ENCODE data around the gene GRAMD1C.

GRAMD1C gene

DNA sequence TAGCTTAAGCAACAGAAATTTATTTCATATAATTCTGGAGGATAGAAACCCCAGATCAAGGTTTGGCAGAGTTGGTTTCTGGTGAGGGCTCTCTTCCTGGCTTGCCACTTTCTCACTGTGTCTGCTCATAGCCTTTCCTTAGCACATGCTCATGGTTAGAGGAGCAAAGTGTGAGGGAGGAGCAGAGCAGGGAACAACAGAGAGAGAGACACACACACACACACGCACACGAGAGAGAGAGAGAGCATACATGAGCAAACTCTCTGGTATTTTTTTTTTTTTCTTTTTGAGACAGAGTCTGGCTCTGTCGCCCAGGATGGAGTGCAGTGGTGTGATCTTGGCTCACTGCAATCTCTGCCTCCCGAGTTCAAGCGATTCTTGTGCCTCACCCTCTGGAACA, 72.4 kb downstream of the GRAMD1C start:
- DNase-seq (ENCODE audit: low read depth): peak; percentile 21
- H3K4me3 ChIP-seq (ENCODE audit: low read depth, low read length): no peak overlapping the region
- TF ChIP-seq, protein P1, sequence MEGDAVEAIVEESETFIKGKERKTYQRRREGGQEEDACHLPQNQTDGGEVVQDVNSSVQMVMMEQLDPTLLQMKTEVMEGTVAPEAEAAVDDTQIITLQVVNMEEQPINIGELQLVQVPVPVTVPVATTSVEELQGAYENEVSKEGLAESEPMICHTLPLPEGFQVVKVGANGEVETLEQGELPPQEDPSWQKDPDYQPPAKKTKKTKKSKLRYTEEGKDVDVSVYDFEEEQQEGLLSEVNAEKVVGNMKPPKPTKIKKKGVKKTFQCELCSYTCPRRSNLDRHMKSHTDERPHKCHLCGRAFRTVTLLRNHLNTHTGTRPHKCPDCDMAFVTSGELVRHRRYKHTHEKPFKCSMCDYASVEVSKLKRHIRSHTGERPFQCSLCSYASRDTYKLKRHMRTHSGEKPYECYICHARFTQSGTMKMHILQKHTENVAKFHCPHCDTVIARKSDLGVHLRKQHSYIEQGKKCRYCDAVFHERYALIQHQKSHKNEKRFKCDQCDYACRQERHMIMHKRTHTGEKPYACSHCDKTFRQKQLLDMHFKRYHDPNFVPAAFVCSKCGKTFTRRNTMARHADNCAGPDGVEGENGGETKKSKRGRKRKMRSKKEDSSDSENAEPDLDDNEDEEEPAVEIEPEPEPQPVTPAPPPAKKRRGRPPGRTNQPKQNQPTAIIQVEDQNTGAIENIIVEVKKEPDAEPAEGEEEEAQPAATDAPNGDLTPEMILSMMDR (conservative IDR thresholded peaks at IDR 0.05; ENCODE audit: low read depth, low read length): no peak

DNA sequence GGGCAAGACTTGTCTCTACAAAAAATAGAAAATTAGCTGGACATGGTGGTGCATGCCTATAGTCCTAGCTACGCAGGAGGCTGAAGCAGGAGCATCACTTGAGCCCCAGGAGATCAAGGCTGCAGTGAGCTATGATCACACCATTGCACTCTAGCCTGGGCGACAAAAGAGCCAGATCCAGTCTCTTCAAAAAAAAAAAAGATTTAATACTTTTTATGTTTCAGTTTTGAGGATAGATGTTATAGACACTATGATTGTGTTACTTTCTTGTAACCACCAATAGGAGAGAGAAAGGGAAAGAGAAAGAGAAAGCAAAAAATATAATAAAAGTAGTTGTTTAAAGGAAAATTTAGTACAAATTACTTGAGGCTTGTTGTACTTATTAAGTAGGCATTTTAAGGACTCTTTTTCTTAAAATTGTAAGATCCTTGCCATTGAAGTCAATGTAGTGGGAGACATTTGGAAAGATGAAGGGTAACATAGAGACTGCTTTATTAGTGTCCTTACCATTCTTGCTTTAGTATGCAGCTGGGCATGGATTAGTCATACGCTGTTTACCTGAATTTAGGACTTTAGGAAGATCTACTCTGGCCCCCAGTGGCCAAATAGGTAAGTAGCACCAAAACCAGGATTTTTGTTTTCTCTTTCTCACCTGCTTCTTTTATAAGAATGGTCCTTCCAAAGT, 74.1 kb downstream of the GRAMD1C start:
- no peak overlapping the region for H3K4me3 ChIP-seq (ENCODE audit: low read depth, low read length)
- DNase-seq (ENCODE audit: low read depth): peak; percentile 86
- TF ChIP-seq, protein P1 (conservative IDR thresholded peaks at IDR 0.05; ENCODE audit: low read depth, low read length): peak; percentile 76

DNA sequence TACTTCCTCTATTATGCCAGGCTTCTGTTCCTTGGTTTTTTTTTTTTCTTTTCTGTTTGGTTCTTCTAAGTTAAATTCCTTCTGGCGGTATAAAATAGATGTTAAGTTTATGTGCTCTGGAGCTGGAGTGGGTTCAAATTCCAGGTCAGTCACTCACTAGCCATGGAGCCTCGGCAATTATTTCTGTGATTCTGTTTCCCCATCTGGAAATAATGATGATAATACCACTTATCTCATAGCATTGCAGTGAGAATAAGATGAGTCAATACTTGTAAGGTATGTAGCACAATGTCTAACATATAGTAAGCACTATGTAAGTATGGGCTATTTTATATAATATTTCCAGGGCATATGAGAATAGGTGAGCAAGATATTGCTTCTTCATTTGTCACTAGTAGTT, 76.1 kb downstream of the GRAMD1C start:
- DNase-seq (ENCODE audit: low read depth): peak; percentile 33
- TF ChIP-seq, protein P1 (conservative IDR thresholded peaks at IDR 0.05; ENCODE audit: low read depth, low read length): no peak

DNA sequence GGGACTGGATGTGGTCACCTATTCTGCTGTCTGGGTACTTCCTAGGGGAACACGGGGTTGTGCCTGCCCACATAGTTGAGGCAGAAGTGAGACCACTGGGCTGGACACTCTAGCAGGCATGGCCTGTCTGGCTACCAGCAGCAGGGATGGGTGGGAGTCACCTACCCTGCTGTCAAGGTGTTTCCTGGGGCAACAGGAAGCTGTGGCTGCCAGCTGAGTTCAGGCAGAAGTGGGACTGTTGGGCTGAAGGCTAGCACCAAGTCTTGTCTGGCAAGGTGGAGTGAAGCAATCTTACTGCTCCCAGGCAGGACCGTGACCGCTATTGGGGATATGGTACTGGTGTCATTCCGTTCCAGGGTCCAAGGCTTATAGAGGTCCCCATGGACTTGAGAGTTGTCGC, 89.0 kb downstream of the GRAMD1C start:
- no peak overlapping the region for H3K4me3 ChIP-seq (ENCODE audit: low read depth, low read length)
- TF ChIP-seq, protein P1 (conservative IDR thresholded peaks at IDR 0.05; ENCODE audit: low read depth, low read length): no peak
- DNase-seq (ENCODE audit: low read depth): no peak

More for the DNA sequence above, 76.1 kb downstream of the GRAMD1C start:
- H3K4me3 ChIP-seq (ENCODE audit: low read depth, low read length): no peak overlapping the region

DNA sequence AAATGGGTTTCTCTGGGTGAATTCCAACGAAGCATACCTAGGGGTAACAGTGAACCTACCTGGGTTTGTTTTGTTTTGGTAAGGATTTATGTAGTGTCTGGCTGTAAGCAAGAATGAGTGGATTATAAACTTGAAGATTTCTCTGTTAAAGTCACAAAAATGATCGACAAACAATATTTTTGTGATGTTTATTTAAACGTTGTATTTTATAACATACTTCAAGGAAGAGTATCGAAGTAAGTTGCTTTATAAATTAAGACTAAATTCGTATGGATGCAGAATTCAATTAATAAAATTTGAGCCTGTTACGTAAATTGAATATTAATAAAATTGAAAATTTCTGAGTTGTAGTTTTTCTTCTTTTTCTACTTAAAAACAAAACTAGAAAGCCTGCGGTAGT, 108.2 kb downstream of the GRAMD1C start:
- TF ChIP-seq, protein P1 (conservative IDR thresholded peaks at IDR 0.05; ENCODE audit: low read depth, low read length): no peak
- no peak for DNase-seq (ENCODE audit: low read depth)
- no peak overlapping the region for H3K4me3 ChIP-seq (ENCODE audit: low read depth, low read length)

DNA sequence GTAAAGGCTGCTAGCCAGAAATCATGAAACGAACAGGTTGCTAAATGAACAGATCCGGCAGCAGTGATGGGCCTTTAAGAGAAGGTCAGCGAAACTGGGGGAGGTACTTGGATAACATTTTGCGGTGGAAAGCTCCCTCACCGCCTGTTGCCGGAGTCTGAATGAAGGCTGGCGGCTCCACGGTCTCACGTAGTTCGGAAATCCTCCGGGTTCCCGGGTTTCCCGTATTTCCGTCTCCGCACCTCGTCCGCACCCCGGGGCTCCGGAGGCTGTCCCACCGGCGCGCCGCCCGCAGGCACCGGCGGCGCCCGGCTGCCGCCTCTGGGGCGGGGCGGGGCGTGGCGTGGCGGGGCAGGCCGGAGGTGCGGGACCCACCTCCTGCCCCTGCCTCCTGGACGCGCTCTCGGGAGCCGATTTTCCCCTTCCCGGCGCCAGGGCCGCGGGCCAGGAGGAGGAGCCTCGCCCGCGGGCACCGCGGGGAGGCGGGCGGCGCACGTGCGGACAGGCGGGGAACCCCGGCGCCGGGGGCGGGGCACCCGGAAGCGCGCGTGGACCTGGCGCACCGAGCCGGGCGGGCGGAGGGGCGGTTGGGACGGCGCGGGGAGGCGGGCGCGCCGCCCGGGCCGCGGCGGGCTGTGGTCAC, 108.9 kb downstream of the GRAMD1C start, which contains the start of gene ZDHHC23:
Gene ZDHHC23 (plus strand): TSS at position 642 of the 643 bp plus-strand sequence. CDS start 790 bp downstream, outside the sequence.
- DNase-seq (ENCODE audit: low read depth): peak; percentile 58
- TF ChIP-seq, protein P1 (conservative IDR thresholded peaks at IDR 0.05; ENCODE audit: low read depth, low read length): no peak
- peak within 1 kb of the TSS; percentile 66 for H3K4me3 ChIP-seq (ENCODE audit: low read depth, low read length)
